ENCODE data around the gene RAB11FIP4. TPM values are rescaled to one million over a fixed set of nuclear protein-coding genes. Genes with fewer than 3 reads are reported as not detected.

The RAB11FIP4 gene
- total and polyA plus RNA-seq, 2 donors (not counting 1 experiment from before 2014, with no cell fraction given) = 0.16 to 0.66 TPM

DNA sequence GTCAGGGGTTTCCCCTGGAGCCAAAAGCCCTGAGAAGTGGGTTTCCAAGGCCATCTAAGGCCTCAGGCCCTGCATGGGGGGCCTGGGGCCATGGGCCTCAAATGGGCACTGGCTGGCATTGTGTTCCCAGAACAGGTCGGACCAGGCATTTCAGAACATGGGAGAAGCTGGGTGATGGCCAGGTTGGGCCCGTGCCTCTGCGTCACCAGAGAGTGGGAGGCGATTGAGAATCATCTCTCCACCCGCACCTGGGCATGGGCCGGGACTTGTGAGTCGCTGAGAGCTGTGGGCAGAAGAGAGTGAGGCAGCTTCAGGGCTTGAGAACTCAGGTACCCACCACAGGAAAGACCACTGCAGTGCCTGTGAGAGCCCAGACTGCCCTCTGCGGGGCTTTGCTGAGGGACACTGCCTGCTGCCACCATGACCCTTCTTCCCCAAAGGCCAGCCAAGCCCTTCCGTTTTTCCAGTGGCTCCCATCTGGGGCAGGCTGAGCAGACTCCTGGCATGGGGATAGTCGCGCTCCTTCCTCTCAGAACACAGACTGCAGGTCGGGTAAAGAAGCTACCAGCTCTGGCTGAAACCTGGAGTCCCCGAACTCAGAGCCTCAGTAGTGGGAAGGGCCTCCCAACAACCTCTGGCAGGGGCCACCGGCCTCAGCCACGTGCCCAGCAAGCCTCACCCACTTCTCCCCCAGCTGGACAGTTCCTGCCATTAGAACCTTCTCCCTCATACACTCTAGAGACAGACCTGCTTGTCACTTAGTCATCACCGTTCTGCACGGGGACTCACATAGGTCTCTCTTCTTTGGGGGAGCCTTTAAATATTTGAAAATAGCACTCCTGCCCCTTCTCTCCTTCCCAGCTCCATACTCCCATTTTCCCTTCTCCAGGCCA lies 1.6 kb downstream of the RAB11FIP4 start:
- Histone ChIP-seq H3K79me2 (ENCODE audit: control insufficient read depth, insufficient read depth, low read length) (no peaks in the 10 kb centered on the region), H3K4me3 (replicated peaks in 1 of 4; ENCODE audit: control extremely low read depth in 1 of 4, insufficient read depth in 1 of 4, low read depth in 3 of 4, low read length in 4 of 4) (no peak overlapping the region), H3K27me3 (ENCODE audit: control insufficient read depth, insufficient read depth, low read length) (peaks cover 29% of the 10 kb centered on the region), H3K27ac (ENCODE audit: insufficient read depth, low read length) (no peak overlapping the region), H3K9me3 (ENCODE audit: control insufficient read depth, insufficient read depth, low read depth, low read length) (no peaks in the 10 kb centered on the region), H3K4me1 (ENCODE audit: control insufficient read depth, extremely low read depth, insufficient read depth, low read length) (no peaks in the 10 kb centered on the region), H4K20me1 (ENCODE audit: control insufficient read depth, extremely low read depth, insufficient read depth, low read length) (peaks cover 2% of the 10 kb centered on the region), H2AFZ (ENCODE audit: low read length) (no peak overlapping the region), H3K36me3 (ENCODE audit: control insufficient read depth, insufficient read depth, low read length) (no peaks in the 10 kb centered on the region), H3K9ac (ENCODE audit: insufficient read depth, low read length) (no peak overlapping the region), H3K4me2 (ENCODE audit: extremely low read depth, insufficient read depth, low read length) (no peak overlapping the region)
- TF ChIP-seq EZH2 (IDR thresholded peaks at IDR 0.05; ENCODE audit: low read length, missing control alignments) (no peak), CTCF (conservative IDR thresholded peaks at IDR 0.05 in 1 of 2, IDR thresholded peaks at IDR 0.05 in 1 of 2; ENCODE audit: low read depth in 1 of 2, low read length in 2 of 2) (no peak)
- DNase-seq (ENCODE audit: low read depth in 2 of 2) = no peak

DNA sequence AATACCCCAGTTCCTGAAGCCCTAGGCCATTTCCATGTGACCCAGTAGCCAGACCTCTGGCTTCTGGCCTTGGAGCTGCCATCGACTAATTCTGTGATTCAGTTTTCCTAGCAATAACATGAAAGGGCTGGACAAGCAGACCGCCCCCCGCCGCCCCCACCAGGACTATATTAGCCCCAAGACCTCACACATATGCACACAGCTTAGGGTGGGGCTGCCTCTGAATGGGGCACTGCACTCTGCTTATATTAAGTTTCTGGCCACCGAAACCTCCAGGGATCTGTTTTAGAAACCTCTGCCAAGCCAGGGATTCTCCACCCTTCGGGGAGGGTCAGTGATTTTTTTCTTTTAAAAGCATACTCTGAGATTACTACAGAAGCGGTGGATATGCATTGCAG lies 2.3 kb downstream of the RAB11FIP4 start:
- no peak overlapping the region for H3K4me2 ChIP-seq (ENCODE audit: extremely low read depth, insufficient read depth, low read length)
- H3K4me1 ChIP-seq (ENCODE audit: control insufficient read depth, extremely low read depth, insufficient read depth, low read length) = no peaks in the 10 kb centered on the region
- H3K27me3 ChIP-seq (ENCODE audit: control insufficient read depth, insufficient read depth, low read length) = peaks cover 29% of the 10 kb centered on the region
- no peak overlapping the region for H3K27ac ChIP-seq (ENCODE audit: insufficient read depth, low read length)
- H3K9me3 ChIP-seq (ENCODE audit: control insufficient read depth, insufficient read depth, low read depth, low read length) = no peaks in the 10 kb centered on the region
- H3K9ac ChIP-seq (ENCODE audit: insufficient read depth, low read length) = no peak overlapping the region
- no peaks in the 10 kb centered on the region for H3K79me2 ChIP-seq (ENCODE audit: control insufficient read depth, insufficient read depth, low read length)
- no peak overlapping the region for H2AFZ ChIP-seq (ENCODE audit: low read length)
- H3K36me3 ChIP-seq (ENCODE audit: control insufficient read depth, insufficient read depth, low read length) = no peaks in the 10 kb centered on the region
- TF ChIP-seq EZH2 (IDR thresholded peaks at IDR 0.05; ENCODE audit: low read length, missing control alignments) = no peak
- no peak for TF ChIP-seq CTCF (conservative IDR thresholded peaks at IDR 0.05 in 1 of 2, IDR thresholded peaks at IDR 0.05 in 1 of 2; ENCODE audit: low read depth in 1 of 2, low read length in 2 of 2)
- DNase-seq (ENCODE audit: low read depth in 2 of 2) = no peak
- H4K20me1 ChIP-seq (ENCODE audit: control insufficient read depth, extremely low read depth, insufficient read depth, low read length) = peaks cover 2% of the 10 kb centered on the region
- no peak overlapping the region for H3K4me3 ChIP-seq (replicated peaks in 1 of 4; ENCODE audit: control extremely low read depth in 1 of 4, insufficient read depth in 1 of 4, low read depth in 3 of 4, low read length in 4 of 4)

- H3K9ac ChIP-seq (ENCODE audit: insufficient read depth, low read length) = no peak overlapping the region
- no peak overlapping the region for H3K27ac ChIP-seq (ENCODE audit: insufficient read depth, low read length)
- DNase-seq (ENCODE audit: low read depth in 2 of 2) = peak; percentile 62 to 79
- H3K36me3 ChIP-seq (ENCODE audit: control insufficient read depth, insufficient read depth, low read length) = no peaks in the 10 kb centered on the region
- TF ChIP-seq EZH2 (IDR thresholded peaks at IDR 0.05; ENCODE audit: low read length, missing control alignments) = peak; percentile 50
- TF ChIP-seq CTCF (conservative IDR thresholded peaks at IDR 0.05 in 1 of 2, IDR thresholded peaks at IDR 0.05 in 1 of 2; ENCODE audit: low read depth in 1 of 2, low read length in 2 of 2) = no peak
- H3K4me2 ChIP-seq (ENCODE audit: extremely low read depth, insufficient read depth, low read length) = no peak overlapping the region
- H3K4me1 ChIP-seq (ENCODE audit: control insufficient read depth, extremely low read depth, insufficient read depth, low read length) = no peaks in the 10 kb centered on the region
- H4K20me1 ChIP-seq (ENCODE audit: control insufficient read depth, extremely low read depth, insufficient read depth, low read length) = peaks cover 2% of the 10 kb centered on the region
- H2AFZ ChIP-seq (ENCODE audit: low read length) = no peak overlapping the region
- H3K79me2 ChIP-seq (ENCODE audit: control insufficient read depth, insufficient read depth, low read length) = no peaks in the 10 kb centered on the region
- H3K4me3 ChIP-seq (replicated peaks in 1 of 4; ENCODE audit: control extremely low read depth in 1 of 4, insufficient read depth in 1 of 4, low read depth in 3 of 4, low read length in 4 of 4) = no peak overlapping the region
- H3K9me3 ChIP-seq (ENCODE audit: control insufficient read depth, insufficient read depth, low read depth, low read length) = no peaks in the 10 kb centered on the region
- H3K27me3 ChIP-seq (ENCODE audit: control insufficient read depth, insufficient read depth, low read length) = peaks cover 29% of the 10 kb centered on the region
Measured at GRCh38 chr17:31394544-31394943, 3.1 kb downstream of the RAB11FIP4 start.
